Panc1 (cell line): Measurements from ENCODE around the gene OPA3. TPM values are rescaled to one million over a fixed set of nuclear protein-coding genes. Genes with fewer than 3 reads are reported as not detected.
"Not testable (repeated sequence)": the region's sequence is repeated elsewhere in the genome, so short reads cannot be mapped to it uniquely, and the experiment has no call there.

Source experiments
- ATAC-seq: fragments of 200-7000 bp; cut with Tn5 transposase; 2 replicates; pipeline ENCODE4 v1.9.1; 2020; ENCODE audit warnings: mild to moderate bottlenecking, moderate library complexity
- BruUV-seq: library from RNA; stranded (reverse); fragments of 400-500 nt; replicated peaks from 2 replicates; lab custom pipeline; 2021; lab: Mats Ljungman, UMichigan
- CTCF ChIA-PET: fragments of 300-600 bp; sonication (Branson Sonifier 250); formaldehyde crosslinking; loops from one replicate; lab custom pipeline; 2022; ENCODE audit warnings: antibody characterized with exemption; lab: Charles Lee
- POLR2A ChIA-PET: fragments of 300-600 bp; sonication (Branson Sonifier 250); formaldehyde crosslinking; loops from one replicate; lab custom pipeline; 2022; ENCODE audit warnings: antibody characterized with exemption; lab: Charles Lee
- DNase-seq: peaks from one replicate; pipeline ENCODE4 v3.0.0-alpha.2; 2010; ENCODE audit warnings: low read depth, low spot score
- H3K27ac ChIP-seq: 2 replicates; pipeline ENCODE4 v1.5.1; 2011; ENCODE audit warnings: mild to moderate bottlenecking, low read length, inconsistent platforms
- H3K27me3 ChIP-seq: fragments of 200-500 bp; sonication (Bioruptor generic); 2 replicates; pipeline ENCODE4 v1.6.0; 2014; ENCODE audit warnings: low read length, inconsistent platforms; ENCODE audit not compliant: control insufficient read depth, insufficient read depth
- H3K36me3 ChIP-seq: fragments of 200-500 bp; sonication (Bioruptor generic); 2 replicates; pipeline ENCODE4 v1.5.1; 2014; ENCODE audit warnings: inconsistent platforms, mild to moderate bottlenecking, low read length, moderate library complexity; ENCODE audit not compliant: control insufficient read depth, insufficient read depth
- H3K4me1 ChIP-seq: 2 replicates; pipeline ENCODE4 v1.5.1; 2011; ENCODE audit warnings: inconsistent platforms, mild to moderate bottlenecking, low read length, moderate library complexity; ENCODE audit not compliant: control insufficient read depth, insufficient read depth
- H3K4me3 ChIP-seq, 2 experiments: 2 replicates each; pipeline ENCODE4 v1.5.1; 2011 to 2012; ENCODE audit warnings: low read depth in 2 of 2, low read length in 2 of 2, mild to moderate bottlenecking in 2 of 2, inconsistent platforms in 1 of 2, moderate library complexity in 1 of 2
- H3K9me3 ChIP-seq: fragments of 200-500 bp; sonication (Bioruptor generic); 2 replicates; pipeline ENCODE4 v1.5.1; 2014; ENCODE audit warnings: low read depth, mild to moderate bottlenecking, inconsistent platforms, low read length, moderate library complexity; ENCODE audit not compliant: control insufficient read depth, insufficient read depth
- POLR2AphosphoS5 ChIP-seq: IDR thresholded peaks from 2 replicates; pipeline ENCODE4 v1.6.1; 2012; ENCODE audit warnings: mild to moderate bottlenecking, low read depth, low read length, moderate library complexity
- REST ChIP-seq, 2 experiments: IDR thresholded peaks; 2 replicates each; pipeline ENCODE4 v1.6.1; 2011 to 2012; ENCODE audit warnings: low read depth in 2 of 2, control low read depth in 1 of 2, low read length in 1 of 2, mild to moderate bottlenecking in 1 of 2, moderate library complexity in 1 of 2; ENCODE audit not compliant: insufficient read depth in 1 of 2
- SIN3A ChIP-seq: IDR thresholded peaks from 2 replicates; pipeline ENCODE4 v1.6.1; 2012; ENCODE audit warnings: low read depth, mild to moderate bottlenecking, low read length, moderate library complexity, borderline replicate concordance; ENCODE audit not compliant: insufficient read depth
- TCF7L2 ChIP-seq: IDR thresholded peaks from 2 replicates; pipeline ENCODE4 v1.6.1; 2011; ENCODE audit warnings: mild to moderate bottlenecking, low read depth, low read length, inconsistent platforms
- in situ Hi-C: cut with HindIII; loops from 2 replicates; pipeline ENCODE4 v1.10.0; 2016; ENCODE audit warnings: low sequenced_read_pairs, low pct_unique_long_range_greater_than_20kb
- intact Hi-C: fragments of 100-400 bp; cut with micrococcal nuclease; formaldehyde crosslinking; loops from one replicate; pipeline ENCODE4 v1.10.0; 2022; ENCODE audit not compliant: unreplicated experiment
- total RNA-seq: library from RNA; stranded (reverse); gene quantifications from one replicate; pipeline ENCODE4 v1.2.1, GENCODE V29; 2021; ENCODE audit not compliant: unreplicated experiment
- TF ChIP-seq, protein P1 (sequence below): fragments of 450-650 bp; IDR thresholded peaks from 2 replicates; pipeline ENCODE4 v1.5.1; 2017; ENCODE audit warnings: mild to moderate bottlenecking

Gene OPA3
- total RNA-seq, 1 experiment from 2014 or later: 20.3 TPM

DNA sequence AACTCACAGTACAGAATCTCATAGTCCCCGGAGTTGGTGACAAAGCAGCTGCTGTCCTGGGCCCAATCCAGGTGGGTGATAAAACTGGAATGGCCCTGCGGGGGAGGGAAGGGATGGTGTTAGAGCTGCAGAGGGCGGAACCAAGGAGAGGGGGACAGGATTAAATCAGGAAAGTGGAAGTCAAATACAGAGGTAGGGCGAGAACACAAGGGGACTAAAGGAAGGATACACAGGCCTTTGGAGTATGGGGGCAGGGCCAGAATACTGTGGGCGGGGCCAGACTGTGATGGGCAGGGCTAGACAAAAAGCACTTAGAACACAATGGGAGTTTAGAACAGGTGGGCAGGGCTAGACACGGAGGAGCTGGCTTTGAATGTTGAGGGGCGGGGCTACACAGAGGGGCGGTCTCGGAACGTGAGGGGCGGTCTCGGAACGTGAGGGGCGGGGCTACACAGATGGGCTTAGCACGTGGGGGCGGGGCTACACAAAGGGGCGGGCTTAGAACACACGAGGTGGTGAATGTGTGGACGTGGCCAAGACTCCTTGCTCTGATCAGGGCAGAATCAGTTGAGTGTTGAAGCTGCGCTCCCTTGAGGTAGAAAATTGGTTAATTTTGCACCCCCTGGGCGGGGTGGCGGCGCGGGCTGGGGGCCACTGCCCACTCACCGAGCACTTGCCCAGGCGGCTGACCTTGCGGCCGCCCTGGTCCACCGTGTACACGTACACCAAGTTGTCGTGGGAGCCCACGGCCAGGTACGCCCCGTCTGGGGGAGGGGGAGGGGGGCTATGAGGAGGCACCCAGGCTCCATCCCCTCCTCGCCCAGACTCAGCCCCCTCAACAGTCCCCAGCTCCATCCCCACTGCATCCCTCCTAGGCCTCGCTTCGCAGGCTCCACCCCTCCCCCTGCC is 31.4 kb upstream of the OPA3 start:
- peak; percentile 82 for ATAC-seq
- no peak for DNase-seq
- intact Hi-C loops (no loop called here), in situ Hi-C loops (no loop called here)
- Histone ChIP-seq H3K4me1 (peaks cover 5% of the 10 kb centered on the region; the same call in 1 of the 2 replicates), H3K36me3 (no peaks in the 10 kb centered on the region), H3K27me3 (no peaks in the 10 kb centered on the region), H3K27ac (no peak overlapping the region), H3K4me3 (no peak overlapping the region), H3K9me3 (no peaks in the 10 kb centered on the region)
- TF ChIP-seq POLR2AphosphoS5: no peak
- TF ChIP-seq SIN3A: no peak
- TF ChIP-seq, protein P1, sequence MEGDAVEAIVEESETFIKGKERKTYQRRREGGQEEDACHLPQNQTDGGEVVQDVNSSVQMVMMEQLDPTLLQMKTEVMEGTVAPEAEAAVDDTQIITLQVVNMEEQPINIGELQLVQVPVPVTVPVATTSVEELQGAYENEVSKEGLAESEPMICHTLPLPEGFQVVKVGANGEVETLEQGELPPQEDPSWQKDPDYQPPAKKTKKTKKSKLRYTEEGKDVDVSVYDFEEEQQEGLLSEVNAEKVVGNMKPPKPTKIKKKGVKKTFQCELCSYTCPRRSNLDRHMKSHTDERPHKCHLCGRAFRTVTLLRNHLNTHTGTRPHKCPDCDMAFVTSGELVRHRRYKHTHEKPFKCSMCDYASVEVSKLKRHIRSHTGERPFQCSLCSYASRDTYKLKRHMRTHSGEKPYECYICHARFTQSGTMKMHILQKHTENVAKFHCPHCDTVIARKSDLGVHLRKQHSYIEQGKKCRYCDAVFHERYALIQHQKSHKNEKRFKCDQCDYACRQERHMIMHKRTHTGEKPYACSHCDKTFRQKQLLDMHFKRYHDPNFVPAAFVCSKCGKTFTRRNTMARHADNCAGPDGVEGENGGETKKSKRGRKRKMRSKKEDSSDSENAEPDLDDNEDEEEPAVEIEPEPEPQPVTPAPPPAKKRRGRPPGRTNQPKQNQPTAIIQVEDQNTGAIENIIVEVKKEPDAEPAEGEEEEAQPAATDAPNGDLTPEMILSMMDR: no peak
- TF ChIP-seq TCF7L2: no peak
- TF ChIP-seq REST (IDR thresholded peaks at IDR 0.05; ENCODE audit: insufficient read depth in 1 of 2, low read depth in 2 of 2, low read length in 1 of 2): no peak
- BruUV-seq: no TSS peak
- POLR2A ChIA-PET: interaction anchor here (0.5 to 0.6 kb wide), 4 partner anchors 12 to 65 kb away, joined by 3 to 8 read pairs (median 6); no protein-coding TSS in a partner anchor
- CTCF ChIA-PET: interaction anchor here (0.6 to 0.8 kb wide), 3 partner anchors 18 to 118 kb away, joined by 3 to 7 read pairs (median 4); no protein-coding TSS in a partner anchor

- H3K4me1 ChIP-seq, ATAC-seq, H3K9me3 ChIP-seq, DNase-seq, BruUV-seq, CTCF ChIA-PET, POLR2A ChIA-PET, H3K27me3 ChIP-seq, H3K36me3 ChIP-seq, H3K4me3 ChIP-seq, in situ Hi-C loops, H3K27ac ChIP-seq, intact Hi-C loops: not testable (repeated sequence)
These were observed 30.5 kb upstream of the OPA3 start for GRCh38 chr19:45615056-45615455.
